Neural crest cell (in vitro differentiated cells): ENCODE data around the gene NKTR. TPM values are rescaled to one million over a fixed set of nuclear protein-coding genes. Genes with fewer than 3 reads are reported as not detected.
"Not testable (repeated sequence)": the region's sequence is repeated elsewhere in the genome, so short reads cannot be mapped to it uniquely, and the experiment has no call there.

Source experiments
- DNase-seq: peaks from one replicate; pipeline ENCODE4 v3.0.0; 2021; ENCODE audit warnings: low read depth, mixed read lengths, low spot score
- H3K27ac Mint-ChIP-seq: one replicate; pipeline ENCODE4 v1.8.0; 2021; ENCODE audit warnings: mild to moderate bottlenecking, mixed read lengths; ENCODE audit not compliant: unreplicated experiment
- H3K27me3 Mint-ChIP-seq: 2 replicates; pipeline ENCODE4 v1.8.0; 2021; ENCODE audit warnings: low read depth, mild to moderate bottlenecking, mixed read lengths
- H3K36me3 Mint-ChIP-seq: 2 replicates; pipeline ENCODE4 v1.8.0; 2021; ENCODE audit warnings: low read depth, mild to moderate bottlenecking, mixed read lengths
- H3K4me1 Mint-ChIP-seq: 2 replicates; pipeline ENCODE4 v1.8.0; 2021; ENCODE audit warnings: mixed read lengths
- H3K4me3 Mint-ChIP-seq: one replicate; pipeline ENCODE4 v1.8.0; 2021; ENCODE audit warnings: mild to moderate bottlenecking, mixed read lengths
- H3K9me3 Mint-ChIP-seq: 2 replicates; pipeline ENCODE4 v1.8.0; 2021; ENCODE audit warnings: mixed read lengths
- total RNA-seq: library from RNA; stranded (reverse); gene quantifications from 2 replicates; pipeline ENCODE4 v1.2.1, GENCODE V29; 2021
- TF ChIP-seq, protein P1 (sequence below): fragments of 200-600 bp; sonication (generic); conservative IDR thresholded peaks from 2 replicates; pipeline ENCODE4 v1.5.0; 2021; ENCODE audit warnings: antibody characterized with exemption, mild to moderate bottlenecking

The NKTR gene
- total RNA-seq, 1 donor from 2014 or later = 95.2 TPM

GRCh38 chr3:42590989-42591756 lies 9.3 kb upstream of the NKTR start:
- TF ChIP-seq, protein P1, sequence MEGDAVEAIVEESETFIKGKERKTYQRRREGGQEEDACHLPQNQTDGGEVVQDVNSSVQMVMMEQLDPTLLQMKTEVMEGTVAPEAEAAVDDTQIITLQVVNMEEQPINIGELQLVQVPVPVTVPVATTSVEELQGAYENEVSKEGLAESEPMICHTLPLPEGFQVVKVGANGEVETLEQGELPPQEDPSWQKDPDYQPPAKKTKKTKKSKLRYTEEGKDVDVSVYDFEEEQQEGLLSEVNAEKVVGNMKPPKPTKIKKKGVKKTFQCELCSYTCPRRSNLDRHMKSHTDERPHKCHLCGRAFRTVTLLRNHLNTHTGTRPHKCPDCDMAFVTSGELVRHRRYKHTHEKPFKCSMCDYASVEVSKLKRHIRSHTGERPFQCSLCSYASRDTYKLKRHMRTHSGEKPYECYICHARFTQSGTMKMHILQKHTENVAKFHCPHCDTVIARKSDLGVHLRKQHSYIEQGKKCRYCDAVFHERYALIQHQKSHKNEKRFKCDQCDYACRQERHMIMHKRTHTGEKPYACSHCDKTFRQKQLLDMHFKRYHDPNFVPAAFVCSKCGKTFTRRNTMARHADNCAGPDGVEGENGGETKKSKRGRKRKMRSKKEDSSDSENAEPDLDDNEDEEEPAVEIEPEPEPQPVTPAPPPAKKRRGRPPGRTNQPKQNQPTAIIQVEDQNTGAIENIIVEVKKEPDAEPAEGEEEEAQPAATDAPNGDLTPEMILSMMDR = no peak
- peaks cover 25% of the 10 kb centered on the region for H3K4me1 Mint-ChIP-seq
- peak overlapping the region; percentile 95 for H3K4me3 Mint-ChIP-seq
- peak overlapping the region; percentile 96 for H3K27ac Mint-ChIP-seq
- no peaks in the 10 kb centered on the region for H3K27me3 Mint-ChIP-seq
- no peaks in the 10 kb centered on the region for H3K9me3 Mint-ChIP-seq
- no peak for DNase-seq
- H3K36me3 Mint-ChIP-seq = no peaks in the 10 kb centered on the region

- TF ChIP-seq, protein P1 = no peak
- no peaks in the 10 kb centered on the region for H3K36me3 Mint-ChIP-seq
- H3K27ac Mint-ChIP-seq = no peak overlapping the region
- DNase-seq = no peak
- H3K9me3 Mint-ChIP-seq = no peaks in the 10 kb centered on the region
- peak overlapping the region; percentile 95 for H3K4me3 Mint-ChIP-seq
- no peaks in the 10 kb centered on the region for H3K27me3 Mint-ChIP-seq
- peaks cover 25% of the 10 kb centered on the region for H3K4me1 Mint-ChIP-seq
Measured at GRCh38 chr3:42591811-42592210, 8.7 kb upstream of the NKTR start.

DNA sequence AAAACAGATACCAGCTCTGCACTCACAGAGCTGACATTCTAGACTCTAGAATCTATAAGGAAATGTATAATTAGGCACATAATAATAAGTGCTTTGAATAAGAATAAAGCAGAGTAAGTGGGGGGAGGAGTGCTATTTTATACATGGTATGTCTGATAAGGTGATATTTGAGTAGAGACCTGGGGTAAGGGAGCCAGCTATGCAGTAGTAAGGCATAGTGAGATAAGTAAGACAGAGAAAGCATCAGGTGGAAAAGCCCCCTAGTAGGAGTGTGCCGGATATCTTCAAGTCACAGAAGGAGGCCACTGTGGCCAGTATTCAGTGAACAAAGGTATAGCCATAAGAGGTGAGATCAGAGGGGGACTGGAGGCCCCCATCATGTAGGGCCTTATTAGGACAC lies 6.9 kb upstream of the NKTR start:
- H3K9me3 Mint-ChIP-seq = no peaks in the 10 kb centered on the region
- TF ChIP-seq, protein P1 = no peak
- H3K27me3 Mint-ChIP-seq = no peaks in the 10 kb centered on the region
- DNase-seq = no peak
- peak overlapping the region; percentile 36 for H3K4me3 Mint-ChIP-seq
- H3K27ac Mint-ChIP-seq = no peak overlapping the region
- H3K4me1 Mint-ChIP-seq = peaks cover 29% of the 10 kb centered on the region
- peaks cover 2% of the 10 kb centered on the region for H3K36me3 Mint-ChIP-seq

GRCh38 chr3:42595682-42596081 lies 4.8 kb upstream of the NKTR start:
- DNase-seq = no peak
- no peaks in the 10 kb centered on the region for H3K27me3 Mint-ChIP-seq
- TF ChIP-seq, protein P1 = no peak
- no peak overlapping the region for H3K4me3 Mint-ChIP-seq
- peaks cover 6% of the 10 kb centered on the region for H3K36me3 Mint-ChIP-seq
- H3K9me3 Mint-ChIP-seq = no peaks in the 10 kb centered on the region
- peaks cover 32% of the 10 kb centered on the region for H3K4me1 Mint-ChIP-seq
- H3K27ac Mint-ChIP-seq = no peak overlapping the region

GRCh38 chr3:42597098-42597497 lies 3.4 kb upstream of the NKTR start:
- not testable (repeated sequence) for H3K27me3 Mint-ChIP-seq, H3K9me3 Mint-ChIP-seq, H3K27ac Mint-ChIP-seq, DNase-seq, H3K36me3 Mint-ChIP-seq
- H3K4me3 Mint-ChIP-seq = peak overlapping the region; percentile 75
- H3K4me1 Mint-ChIP-seq = peaks cover 29% of the 10 kb centered on the region

GRCh38 chr3:42600958-42601675 lies 631 bp downstream of the NKTR start:
- Mint-ChIP-seq H3K27me3 (no peaks in the 10 kb centered on the region), H3K27ac (peak overlapping the region; percentile 74), H3K4me1 (peaks cover 44% of the 10 kb centered on the region), H3K4me3 (peak overlapping the region; percentile 94), H3K9me3 (peaks cover 6% of the 10 kb centered on the region), H3K36me3 (peaks cover 23% of the 10 kb centered on the region)
- TF ChIP-seq, protein P1 = peak; percentile 30
- no peak for DNase-seq
